Endothelial cell of umbilical vein (primary cell): Measurements from ENCODE around the gene NR4A1. TPM values are rescaled to one million over a fixed set of nuclear protein-coding genes. Genes with fewer than 3 reads are reported as not detected.

Experiments
- BruUV-seq: library from RNA; stranded (reverse); fragments of 400-500 nt; replicated peaks from 2 replicates; lab custom pipeline; 2021; lab: Mats Ljungman, UMichigan
- CTCF ChIA-PET: fragments of 300-600, 350-600 bp; sonication (Branson Sonifier 250); formaldehyde crosslinking; loops from one replicate; lab custom pipeline; 2021; ENCODE audit warnings: antibody characterized with exemption, inconsistent platforms; lab: Charles Lee
- POLR2A ChIA-PET: fragments of 300-600, 350-600 bp; sonication (Branson Sonifier 250); formaldehyde crosslinking; loops from one replicate; lab custom pipeline; 2021; ENCODE audit warnings: antibody characterized with exemption, inconsistent platforms; lab: Charles Lee
- DNase-seq: peaks from one replicate; pipeline ENCODE4 v3.0.0-alpha.2; 2011; ENCODE audit warnings: low read depth, low spot score
- FAIRE-seq: peaks from 2 replicates; lab custom pipeline; 2011; peaks lifted over from hg19 to GRCh38; lab: Jason Lieb, UNC
- H2AFZ ChIP-seq: 2 replicates; pipeline ENCODE4 v1.6.0; 2012; ENCODE audit warnings: low read depth, low read length, control low read depth, inconsistent platforms
- H3K27ac ChIP-seq: 2 replicates; pipeline ENCODE4 v1.5.1; 2011; ENCODE audit warnings: low read depth, mild to moderate bottlenecking, control low read depth, low read length, moderate library complexity; ENCODE audit not compliant: insufficient read depth
- H3K27me3 ChIP-seq, 2 experiments: 2 replicates each; pipeline versions ENCODE4 v1.6.0 to v1.6.1; 2011; ENCODE audit warnings: low read length in 2 of 2, mixed read lengths in 1 of 2; ENCODE audit not compliant: control insufficient read depth in 2 of 2, insufficient read depth in 2 of 2
- H3K36me3 ChIP-seq, 2 experiments: 2 replicates in 1 of 2; 3 replicates in 1 of 2; pipeline ENCODE4 v1.5.1; 2011; ENCODE audit warnings: low read length in 2 of 2, mild to moderate bottlenecking in 1 of 2, moderate library complexity in 1 of 2; ENCODE audit not compliant: control insufficient read depth in 2 of 2, insufficient read depth in 2 of 2; ENCODE audit errors: extremely low read depth in 1 of 2
- H3K4me1 ChIP-seq: 3 replicates; pipeline ENCODE4 v1.5.1; 2011; ENCODE audit warnings: mild to moderate bottlenecking, low read length; ENCODE audit not compliant: control insufficient read depth, insufficient read depth; ENCODE audit errors: extremely low read depth
- H3K4me2 ChIP-seq: 2 replicates; pipeline ENCODE4 v1.6.1; 2011; ENCODE audit warnings: low read length, control low read depth, mixed read lengths; ENCODE audit not compliant: insufficient read depth
- H3K4me3 ChIP-seq, 3 experiments: fragments of 200-600 bp in 1 of 3; sonication (generic), shearing (Covaris generic) in 1 of 3; replicated peaks in 1 of 3; 2 replicates each; pipeline ENCODE4 v1.5.1; 2011 to 2016; ENCODE audit warnings: control low read depth in 3 of 3, low read length in 3 of 3, mild to moderate bottlenecking in 2 of 3, inconsistent platforms in 1 of 3, low read depth in 1 of 3, moderate library complexity in 1 of 3; ENCODE audit not compliant: insufficient read depth in 1 of 3
- H3K79me2 ChIP-seq: 2 replicates; pipeline ENCODE4 v1.6.0; 2012; ENCODE audit warnings: low read length, inconsistent platforms; ENCODE audit not compliant: control insufficient read depth, insufficient read depth
- H3K9ac ChIP-seq: replicated peaks from 2 replicates; pipeline ENCODE3; 2011; ENCODE audit warnings: low read length, control low read depth; ENCODE audit not compliant: insufficient read depth; ENCODE audit errors: extremely low read depth
- H3K9me1 ChIP-seq: replicated peaks from 3 replicates; pipeline ENCODE4 v1.6.0; 2011; ENCODE audit warnings: mild to moderate bottlenecking, low read length; ENCODE audit not compliant: control insufficient read depth, insufficient read depth; ENCODE audit errors: extremely low read depth
- H3K9me3 ChIP-seq: replicated peaks from 2 replicates; pipeline ENCODE4 v1.5.1; 2012; ENCODE audit warnings: low read length, inconsistent platforms; ENCODE audit not compliant: control insufficient read depth, insufficient read depth
- H4K20me1 ChIP-seq: replicated peaks from 2 replicates; pipeline ENCODE3; 2011; ENCODE audit warnings: mild to moderate bottlenecking, low read length; ENCODE audit not compliant: control insufficient read depth, insufficient read depth; ENCODE audit errors: extremely low read depth
- EZH2 ChIP-seq: IDR thresholded peaks from 2 replicates; pipeline ENCODE4 v1.6.1; 2012; ENCODE audit warnings: borderline replicate concordance, low read depth, mild to moderate bottlenecking, moderate library complexity, low read length, inconsistent platforms; ENCODE audit not compliant: severe bottlenecking
- GATA2 ChIP-seq: IDR thresholded peaks from 2 replicates; pipeline ENCODE4 v1.7.0; 2011; ENCODE audit warnings: low read depth, mild to moderate bottlenecking, moderate library complexity, mixed read lengths, low read length; ENCODE audit not compliant: insufficient read length, insufficient read depth
- JUN ChIP-seq: IDR thresholded peaks from 2 replicates; pipeline ENCODE4 v1.6.1; 2011; ENCODE audit warnings: borderline replicate concordance, low read depth; ENCODE audit not compliant: insufficient read length, insufficient read depth
- POLR2A ChIP-seq: IDR thresholded peaks from 2 replicates; pipeline ENCODE4 v1.6.1; 2012; ENCODE audit warnings: low read depth, mild to moderate bottlenecking, control low read depth, low read length
- POLR2AphosphoS5 ChIP-seq: IDR thresholded peaks from 2 replicates; pipeline ENCODE4 v1.6.1; 2012; ENCODE audit warnings: low read depth, mild to moderate bottlenecking, control low read depth, low read length, moderate library complexity; ENCODE audit not compliant: insufficient read depth
- dilution Hi-C: fragments of 300-500 bp; cut with MboI; formaldehyde crosslinking; loops from one replicate; pipeline ENCODE4 v1.15.0; 2019; ENCODE audit warnings: low sequenced_read_pairs; ENCODE audit not compliant: extremely low pct_ligation_motif_present
- intact Hi-C: fragments of 100-400 bp; cut with micrococcal nuclease; formaldehyde crosslinking; loops from one replicate; pipeline ENCODE4 v1.10.0; 2022
- polyA plus RNA-seq, 4 experiments: library from polyadenylated mRNA; depleted of rRNA in 3 of 4; stranded (reverse) in 3 of 4; unstranded in 1 of 4; fragments of >200 nt; gene quantifications; 2 replicates each; pipeline versions ENCODE4 v1.2.1 to v1.2.3, GENCODE V29; 2011 to 2012; ENCODE audit warnings: missing spikeins in 1 of 4
- total RNA-seq: library from RNA; stranded (reverse); gene quantifications from 2 replicates; pipeline ENCODE4 v1.2.3, GENCODE V29; 2021
- TF ChIP-seq, protein P1 (sequence below): IDR thresholded peaks from 2 replicates; pipeline ENCODE4 v1.6.1; 2011; ENCODE audit not compliant: insufficient read depth, insufficient read length
- TF ChIP-seq, protein P2 (sequence below), 2 donors: IDR thresholded peaks; 1 replicate in 1 of 2; 2 replicates in 1 of 2; pipeline ENCODE4 v1.5.1; 2011; ENCODE audit warnings: low read length in 2 of 2, mild to moderate bottlenecking in 2 of 2, moderate library complexity in 2 of 2, control low read depth in 1 of 2, inconsistent platforms in 1 of 2, low read depth in 1 of 2; ENCODE audit not compliant: insufficient read depth in 1 of 2; ENCODE audit errors: extremely low read depth in 1 of 2

NR4A1 gene
- total and polyA plus RNA-seq, 2 donors (not counting 3 experiments of a cell fraction or from before 2014, with no cell fraction given) = 6.8 to 18.2 TPM

DNA sequence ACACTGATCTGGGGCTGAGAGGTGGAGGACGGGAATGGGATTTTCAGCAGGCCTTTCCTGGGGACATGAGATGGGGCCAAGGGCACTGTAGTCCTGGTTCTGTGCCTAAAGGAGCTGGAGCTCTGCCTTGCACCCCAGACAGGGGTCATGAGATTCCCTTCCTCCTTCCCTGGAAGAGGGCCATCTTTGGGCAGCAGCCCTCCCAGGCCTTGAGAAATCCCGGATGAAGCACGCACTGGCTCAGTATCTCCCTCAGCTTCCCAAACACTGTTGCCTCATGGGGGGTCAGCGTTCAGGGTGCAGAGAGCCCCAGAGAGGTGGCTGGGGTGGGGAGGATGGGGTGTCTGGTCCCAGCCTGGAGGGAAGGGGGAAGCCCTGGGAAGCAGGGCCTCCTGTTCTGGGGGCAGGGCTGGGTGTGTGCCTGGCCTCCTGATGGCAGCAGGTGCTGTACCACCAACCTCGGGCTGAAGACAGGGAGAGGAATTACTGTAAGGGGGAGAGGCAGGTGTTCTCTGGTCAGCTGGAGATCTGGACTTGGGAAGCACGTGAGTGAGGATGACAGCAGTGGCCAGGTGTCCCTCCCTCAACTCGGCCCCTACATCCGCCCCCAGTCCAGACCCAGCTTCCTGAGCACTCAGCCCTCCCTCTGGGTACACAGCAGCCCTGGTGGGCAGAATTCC lies 8.4 kb upstream of the NR4A1 start:
- H3K79me2 ChIP-seq = no peaks in the 10 kb centered on the region
- ChIA-PET CTCF (interaction anchor here (0.6 to 8.7 kb wide), 5 partner anchors 8 to 77 kb away, joined by 3 to 67 read pairs (median 7); partner anchors contain the start of genes ATG101 and NR4A1), POLR2A (no interaction called here)
- FAIRE-seq (no peak), DNase-seq (no peak)
- H3K9me1 ChIP-seq = no peaks in the 10 kb centered on the region
- dilution Hi-C loops = no loop called here
- no peaks in the 10 kb centered on the region for H4K20me1 ChIP-seq
- TF ChIP-seq EZH2 = no peak
- no peak overlapping the region for H2AFZ ChIP-seq
- no peak overlapping the region for H3K27ac ChIP-seq
- no peaks in the 10 kb centered on the region for H3K36me3 ChIP-seq
- no peak overlapping the region for H3K4me3 ChIP-seq
- BruUV-seq = no TSS peak
- no peaks in the 10 kb centered on the region for H3K9me3 ChIP-seq
- H3K4me1 ChIP-seq = peaks cover 29% of the 10 kb centered on the region
- H3K4me2 ChIP-seq = no peak overlapping the region
- intact Hi-C loops = no loop called here
- H3K27me3 ChIP-seq = no peaks in the 10 kb centered on the region
- H3K9ac ChIP-seq = no peak overlapping the region

DNA sequence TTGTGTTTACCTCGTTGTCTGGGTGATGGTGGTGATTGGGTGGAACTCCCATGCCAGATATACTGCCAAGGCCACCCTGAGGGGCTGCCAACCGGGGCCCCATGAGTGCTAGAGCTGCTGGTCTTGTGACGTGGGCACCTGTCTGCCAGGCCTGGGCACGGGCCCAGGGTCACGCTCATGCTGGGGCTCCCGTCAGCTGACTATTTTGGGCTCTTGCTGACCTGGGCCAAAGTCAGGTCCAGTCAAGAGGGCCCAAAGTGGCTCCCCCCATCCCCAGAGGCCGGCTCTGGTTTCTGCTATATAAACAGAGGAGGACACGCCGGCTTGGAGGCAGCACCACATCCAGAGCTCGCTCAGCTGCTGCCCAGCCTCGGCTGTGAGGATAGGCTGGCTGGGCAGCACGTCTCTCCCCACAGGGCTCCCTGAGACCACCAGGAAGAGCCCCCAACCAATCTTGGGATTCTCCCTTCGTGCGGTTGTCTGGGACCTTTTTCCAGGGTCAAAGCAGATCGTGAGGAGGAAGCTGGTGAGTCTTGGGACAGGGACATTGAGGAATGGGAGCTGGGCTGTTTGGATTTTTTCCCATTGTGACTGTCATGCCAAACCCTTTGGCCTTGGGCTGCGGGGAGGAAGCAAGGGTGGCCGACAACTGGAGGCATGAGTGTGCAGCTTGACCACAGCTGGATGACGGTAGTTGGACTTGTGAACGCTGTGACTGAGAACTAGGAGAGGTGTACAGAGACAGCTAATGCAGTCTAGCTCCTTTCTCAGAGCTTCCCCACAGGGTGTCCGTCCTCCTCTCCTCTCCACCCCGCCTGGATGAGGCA lies 7.6 kb upstream of the NR4A1 start:
- H4K20me1 ChIP-seq = no peaks in the 10 kb centered on the region
- intact Hi-C loops (no loop called here), dilution Hi-C loops (no loop called here)
- CTCF ChIA-PET = interaction anchor here (0.7 to 8.7 kb wide), 7 partner anchors 11 to 76 kb away, joined by 3 to 67 read pairs (median 7); partner anchors contain the start of gene ATG101
- POLR2A ChIA-PET = interaction anchor here (0.8 to 1.1 kb wide), 2 partner anchors 11 to 26 kb away, joined by 3 to 5 read pairs; partner anchors contain the start of gene ATG101
- H3K27ac ChIP-seq = peak overlapping the region; percentile 75
- BruUV-seq = no TSS peak
- peak overlapping the region; percentile 41 for H3K9ac ChIP-seq
- H3K4me1 ChIP-seq = peaks cover 25% of the 10 kb centered on the region
- FAIRE-seq (no peak), DNase-seq (no peak)
- H3K4me3 ChIP-seq = no peak overlapping the region
- TF ChIP-seq GATA2 (no peak), POLR2A (no peak), JUN (no peak), EZH2 (no peak), POLR2AphosphoS5 (no peak)
- TF ChIP-seq, protein P1, sequence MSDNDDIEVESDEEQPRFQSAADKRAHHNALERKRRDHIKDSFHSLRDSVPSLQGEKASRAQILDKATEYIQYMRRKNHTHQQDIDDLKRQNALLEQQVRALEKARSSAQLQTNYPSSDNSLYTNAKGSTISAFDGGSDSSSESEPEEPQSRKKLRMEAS = no peak
- TF ChIP-seq, protein P2, sequence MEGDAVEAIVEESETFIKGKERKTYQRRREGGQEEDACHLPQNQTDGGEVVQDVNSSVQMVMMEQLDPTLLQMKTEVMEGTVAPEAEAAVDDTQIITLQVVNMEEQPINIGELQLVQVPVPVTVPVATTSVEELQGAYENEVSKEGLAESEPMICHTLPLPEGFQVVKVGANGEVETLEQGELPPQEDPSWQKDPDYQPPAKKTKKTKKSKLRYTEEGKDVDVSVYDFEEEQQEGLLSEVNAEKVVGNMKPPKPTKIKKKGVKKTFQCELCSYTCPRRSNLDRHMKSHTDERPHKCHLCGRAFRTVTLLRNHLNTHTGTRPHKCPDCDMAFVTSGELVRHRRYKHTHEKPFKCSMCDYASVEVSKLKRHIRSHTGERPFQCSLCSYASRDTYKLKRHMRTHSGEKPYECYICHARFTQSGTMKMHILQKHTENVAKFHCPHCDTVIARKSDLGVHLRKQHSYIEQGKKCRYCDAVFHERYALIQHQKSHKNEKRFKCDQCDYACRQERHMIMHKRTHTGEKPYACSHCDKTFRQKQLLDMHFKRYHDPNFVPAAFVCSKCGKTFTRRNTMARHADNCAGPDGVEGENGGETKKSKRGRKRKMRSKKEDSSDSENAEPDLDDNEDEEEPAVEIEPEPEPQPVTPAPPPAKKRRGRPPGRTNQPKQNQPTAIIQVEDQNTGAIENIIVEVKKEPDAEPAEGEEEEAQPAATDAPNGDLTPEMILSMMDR (IDR thresholded peaks at IDR 0.05; ENCODE audit: extremely low read depth in 1 of 2, insufficient read depth in 1 of 2, low read depth in 1 of 2, low read length in 2 of 2) = no peak
- no peaks in the 10 kb centered on the region for H3K27me3 ChIP-seq
- H3K36me3 ChIP-seq = no peaks in the 10 kb centered on the region
- no peaks in the 10 kb centered on the region for H3K9me1 ChIP-seq
- no peak overlapping the region for H3K4me2 ChIP-seq
- H3K79me2 ChIP-seq = no peaks in the 10 kb centered on the region
- no peak overlapping the region for H2AFZ ChIP-seq
- H3K9me3 ChIP-seq = no peaks in the 10 kb centered on the region
